ENCODE results near the gene ELL2. TPM values are rescaled to one million over a fixed set of nuclear protein-coding genes. Genes with fewer than 3 reads are reported as not detected.

The ELL2 gene
- 27.5 and 27.7 TPM in 2 replicates for total RNA-seq (2021)
- long read RNA-seq, partial matches to known transcripts: 7 of 8 reads
- long read RNA-seq, other reads (novel, unspliced or antisense): 1 of 8 reads

- no peak within 1 kb of the TSS for H2BK15ac ChIP-seq (ENCODE audit: low read depth, low read length)
- no peak within 1 kb of the TSS for H3K23ac ChIP-seq (ENCODE audit: insufficient read length, low read depth, low read length)
- peak within 1 kb of the TSS; percentile 82 for H3K27ac ChIP-seq (ENCODE audit: insufficient read length, low read depth, low read length)
- H3K27me3 ChIP-seq (ENCODE audit: insufficient read depth, low read length): peaks cover 5% of the 10 kb centered on the region; the same call in 1 of the 2 replicates
- peak within 1 kb of the TSS; percentile 92 for H3K18ac ChIP-seq (ENCODE audit: insufficient read length, low read depth, low read length)
- peak within 1 kb of the TSS; percentile 26 for H2BK5ac ChIP-seq (ENCODE audit: insufficient read length, low read length)
- peaks cover 52% of the 10 kb centered on the region in 2 experiments for H3K4me1 Mint-ChIP-seq
- no peak within 1 kb of the TSS for H4K5ac ChIP-seq (ENCODE audit: insufficient read length, low read depth, low read length)
- no peak for TF ChIP-seq CTCF (conservative IDR thresholded peaks at IDR 0.05)
- H3K9ac ChIP-seq (ENCODE audit: extremely low read depth, insufficient read length, low read length): peak within 1 kb of the TSS; percentile 78
- H3K23me2 ChIP-seq (ENCODE audit: insufficient read length, low read depth, low read length, poor library complexity, severe bottlenecking): peaks cover 15% of the 10 kb centered on the region
- peak; percentile 100 for DNase-seq
- no peaks in the 10 kb centered on the region for H3K9me3 ChIP-seq (ENCODE audit: control insufficient read depth, low read depth, low read length)
- no peak within 1 kb of the TSS for H2AFZ ChIP-seq (ENCODE audit: low read length)
- H3K4me1 ChIP-seq (ENCODE audit: insufficient read depth, low read length): peaks cover 14% of the 10 kb centered on the region; the same call in 1 of the 2 replicates
- H4K20me1 ChIP-seq (ENCODE audit: control insufficient read depth, insufficient read depth, insufficient read length): peaks cover 3% of the 10 kb centered on the region
- no peaks in the 10 kb centered on the region for H3K9me3 Mint-ChIP-seq
- H3K79me1 ChIP-seq (ENCODE audit: insufficient read depth, low read depth, low read length, poor library complexity, severe bottlenecking): no peaks in the 10 kb centered on the region
- H2AK5ac ChIP-seq (ENCODE audit: insufficient read length, low read length): no peak within 1 kb of the TSS
- no peaks in the 10 kb centered on the region for H3K36me3 Mint-ChIP-seq (ENCODE audit: insufficient read depth in 1 of 3, low read depth in 3 of 3)
- peaks cover 17% of the 10 kb centered on the region for H3K27me3 Mint-ChIP-seq (ENCODE audit: low read depth)
- H4K8ac ChIP-seq (replicated peaks; ENCODE audit: insufficient read length, low read depth, low read length): no peak within 1 kb of the TSS
- H3K79me2 ChIP-seq (ENCODE audit: insufficient read depth, low read length): no peaks in the 10 kb centered on the region; the same call in 1 of the 2 replicates
- peak within 1 kb of the TSS; percentile 90 for H3K14ac ChIP-seq (ENCODE audit: insufficient read depth, low read length)
- peak within 1 kb of the TSS; percentile 90 to 96 for H3K4me3 Mint-ChIP-seq
- no peak within 1 kb of the TSS for H4K91ac ChIP-seq (ENCODE audit: insufficient read length, low read depth, low read length)
- peak within 1 kb of the TSS; percentile 93 for H3K4me2 ChIP-seq (ENCODE audit: insufficient read depth, insufficient read length, low read length)
- H2BK12ac ChIP-seq (ENCODE audit: insufficient read length, low read depth, low read length): peak within 1 kb of the TSS; percentile 26
- no CpG with 5 or more reads among the region's 63 CpGs for WGBS (ENCODE audit: extremely low coverage, insufficient read length, low lambda C conversion rate)
- peak within 1 kb of the TSS; percentile 96 to 100 (median 97) for H3K27ac Mint-ChIP-seq
- H2BK120ac ChIP-seq (ENCODE audit: low read depth, low read length, poor library complexity, severe bottlenecking): peak within 1 kb of the TSS; percentile 78
- H3T11ph ChIP-seq (ENCODE audit: low read length): peak within 1 kb of the TSS; percentile 43
- H2BK20ac ChIP-seq (ENCODE audit: low read depth, low read length, poor library complexity, severe bottlenecking): no peak within 1 kb of the TSS
- H3K4ac ChIP-seq (ENCODE audit: low read depth, low read length): no peak within 1 kb of the TSS; the same call in 1 of the 2 replicates
- no peak within 1 kb of the TSS for H3K56ac ChIP-seq (ENCODE audit: insufficient read length, low read depth, low read length)
Measured at GRCh38 chr5:95961617-95962474, at the start of gene ELL2. ELL2 (minus strand) TSS chr5:95961851; CDS start chr5:95961721, 130 bp downstream.
